IPS-18a (cell line): ENCODE data around the gene PTPRN2.
"Not testable (repeated sequence)": the region's sequence is repeated elsewhere in the genome, so short reads cannot be mapped to it uniquely, and the experiment has no call there.

Source experiments
- H3K27ac ChIP-seq: one replicate; pipeline ENCODE4 v1.5.1; 2013; ENCODE audit warnings: low read length
- H3K27me3 ChIP-seq: one replicate; pipeline ENCODE4 v1.6.1; 2013; ENCODE audit warnings: mild to moderate bottlenecking, low read length; ENCODE audit not compliant: control insufficient read depth, insufficient read depth
- H3K36me3 ChIP-seq: one replicate; pipeline ENCODE4 v1.6.1; 2013; ENCODE audit warnings: low read depth, low read length; ENCODE audit not compliant: control insufficient read depth
- H3K4me1 ChIP-seq: one replicate; pipeline ENCODE4 v1.6.1; 2013; ENCODE audit warnings: low read depth, low read length; ENCODE audit not compliant: control insufficient read depth
- H3K4me3 ChIP-seq: one replicate; pipeline ENCODE4 v1.5.1; 2013; ENCODE audit warnings: low read length
- H3K9ac ChIP-seq: one replicate; pipeline ENCODE4 v1.6.1; 2013; ENCODE audit warnings: mild to moderate bottlenecking, low read length, moderate library complexity
- H3K9me3 ChIP-seq: one replicate; pipeline ENCODE4 v1.6.1; 2013; ENCODE audit warnings: low read depth, low read length; ENCODE audit not compliant: control insufficient read depth

The PTPRN2 gene

GRCh38 chr7:157565981-157566630, 1021.5 kb downstream of the PTPRN2 start:
- Histone ChIP-seq H3K36me3 (no peaks in the 10 kb centered on the region), H3K4me1 (peaks cover 14% of the 10 kb centered on the region), H3K4me3 (no peak overlapping the region), H3K9ac (no peak overlapping the region), H3K27me3 (peaks cover 29% of the 10 kb centered on the region), H3K27ac (no peak overlapping the region), H3K9me3 (no peaks in the 10 kb centered on the region)

DNA sequence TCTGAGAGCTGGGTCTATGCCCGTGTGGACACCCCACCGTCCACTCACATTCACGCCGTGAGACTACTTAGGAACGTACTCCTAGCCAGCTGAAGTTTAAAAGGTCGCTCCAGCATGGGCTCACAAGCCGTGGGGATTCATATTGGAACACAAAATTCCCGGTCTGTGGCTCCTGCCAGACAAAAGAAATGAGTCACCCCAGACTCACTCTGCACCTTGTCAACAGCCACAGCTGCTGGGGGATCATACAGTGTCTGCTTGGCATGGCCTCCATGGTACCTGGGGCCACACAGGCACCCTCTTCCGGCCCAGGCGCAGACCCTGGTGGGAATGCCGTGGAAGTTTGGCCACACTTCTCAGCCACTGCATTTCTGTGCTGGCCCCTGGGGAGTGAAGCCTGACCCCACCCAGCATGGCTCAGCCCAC, 1022.4 kb downstream of the PTPRN2 start:
- H3K4me1 ChIP-seq: peaks cover 14% of the 10 kb centered on the region
- no peak overlapping the region for H3K9ac ChIP-seq
- no peak overlapping the region for H3K27ac ChIP-seq
- H3K9me3 ChIP-seq: no peaks in the 10 kb centered on the region
- peaks cover 28% of the 10 kb centered on the region for H3K27me3 ChIP-seq
- no peak overlapping the region for H3K4me3 ChIP-seq
- H3K36me3 ChIP-seq: no peaks in the 10 kb centered on the region

DNA sequence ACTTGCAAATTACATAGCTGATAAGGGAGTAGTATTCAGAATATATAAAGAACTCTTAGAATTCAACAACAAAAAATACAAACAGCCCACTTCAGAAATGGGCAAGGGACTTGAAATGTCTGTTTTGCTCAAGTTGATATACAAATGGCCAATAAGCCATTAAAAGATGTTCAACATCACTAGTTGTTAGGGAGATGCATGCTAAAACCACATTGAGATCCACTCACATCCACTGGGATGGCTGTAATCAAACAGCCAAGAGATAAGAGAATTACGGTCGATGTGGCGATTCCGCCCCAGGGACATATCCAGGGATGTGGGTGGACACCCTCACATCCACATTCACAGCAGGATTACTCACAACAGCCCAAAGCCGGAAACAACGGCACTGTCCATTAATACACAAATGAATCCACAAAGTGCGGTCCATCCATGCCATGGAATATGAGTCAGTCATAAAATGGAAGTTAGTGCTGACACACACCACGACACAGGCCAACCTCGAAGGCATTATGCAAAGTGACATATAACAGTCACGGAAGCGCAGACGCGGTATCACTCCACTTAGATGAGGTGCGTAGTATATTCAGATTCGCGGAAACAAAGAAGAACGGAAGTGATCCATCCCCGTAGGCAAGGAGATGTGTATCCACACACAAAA, 1023.0 kb downstream of the PTPRN2 start:
- Histone ChIP-seq H3K27ac (no peak overlapping the region), H3K4me3 (no peak overlapping the region), H3K9me3 (no peaks in the 10 kb centered on the region), H3K27me3 (peaks cover 23% of the 10 kb centered on the region), H3K4me1 (peaks cover 13% of the 10 kb centered on the region), H3K9ac (no peak overlapping the region), H3K36me3 (no peaks in the 10 kb centered on the region)

DNA sequence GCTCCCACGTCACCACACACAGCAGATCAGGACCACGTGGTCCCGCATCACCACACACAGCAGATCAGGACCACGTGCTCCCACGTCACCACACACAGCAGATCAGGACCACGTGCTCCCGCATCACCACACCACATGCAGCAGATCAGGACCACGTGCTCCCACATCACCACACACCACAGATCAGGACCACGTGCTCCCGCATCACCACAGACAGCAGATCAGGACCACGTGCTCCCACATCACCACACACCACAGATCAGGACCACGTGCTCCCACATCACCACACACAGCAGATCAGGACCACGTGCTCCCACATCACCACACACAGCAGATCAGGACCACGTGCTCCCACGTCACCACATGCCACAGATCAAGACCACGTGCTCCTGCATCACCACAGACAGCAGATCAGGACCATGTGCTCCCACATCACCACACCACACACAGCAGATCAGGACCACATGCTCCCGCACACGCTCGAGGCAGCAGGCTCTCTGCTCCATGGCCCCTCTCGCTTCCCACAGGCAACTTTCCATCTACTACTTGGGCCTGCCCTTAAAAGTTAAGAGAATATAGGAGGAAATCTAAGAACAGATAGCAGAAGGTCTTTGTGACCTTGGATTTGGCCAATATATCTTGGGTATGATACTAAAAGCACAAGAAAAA, 1024.0 kb downstream of the PTPRN2 start:
- H3K4me3 ChIP-seq, H3K4me1 ChIP-seq, H3K36me3 ChIP-seq, H3K9ac ChIP-seq, H3K9me3 ChIP-seq, H3K27ac ChIP-seq: not testable (repeated sequence)
- H3K27me3 ChIP-seq: peaks cover 12% of the 10 kb centered on the region

DNA sequence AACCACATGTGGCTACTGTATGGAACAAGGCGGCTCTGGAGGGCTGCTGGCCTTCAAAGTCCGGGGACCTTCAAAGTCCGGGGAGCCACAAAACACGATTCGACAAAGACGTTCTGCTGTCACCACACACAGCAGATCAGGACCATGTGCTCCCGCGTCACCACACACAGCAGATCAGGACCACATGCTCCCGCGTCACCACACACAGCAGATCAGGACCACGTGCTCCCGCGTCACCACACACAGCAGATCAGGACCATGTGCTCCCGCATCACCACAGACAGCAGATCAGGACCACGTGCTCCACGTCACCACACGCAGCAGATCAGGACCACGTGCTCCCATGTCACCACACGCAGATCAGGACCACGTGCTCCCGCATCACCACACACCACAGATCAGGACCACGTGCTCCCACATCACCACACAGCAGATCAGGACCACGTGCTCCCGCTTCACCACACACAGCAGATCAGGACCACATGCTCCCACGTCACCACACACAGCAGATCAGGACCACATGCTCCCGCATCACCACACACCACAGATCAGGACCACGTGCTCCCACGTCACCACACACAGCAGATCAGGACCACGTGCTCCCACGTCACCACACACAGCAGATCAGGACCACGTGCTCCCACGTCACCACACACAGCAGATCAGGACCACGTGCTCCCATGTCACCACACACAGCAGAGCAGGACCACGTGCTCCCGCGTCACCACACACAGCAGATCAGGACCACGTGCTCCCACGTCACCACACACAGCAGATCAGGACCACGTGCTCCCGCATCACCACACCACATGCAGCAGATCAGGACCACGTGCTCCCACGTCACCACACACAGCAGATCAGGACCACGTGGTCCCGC, 1024.9 kb downstream of the PTPRN2 start:
- H3K9me3 ChIP-seq, H3K9ac ChIP-seq, H3K4me3 ChIP-seq, H3K4me1 ChIP-seq, H3K27ac ChIP-seq, H3K36me3 ChIP-seq, H3K27me3 ChIP-seq: not testable (repeated sequence)

GRCh38 chr7:157561816-157562410, 1025.7 kb downstream of the PTPRN2 start:
- Histone ChIP-seq H3K9me3 (no peaks in the 10 kb centered on the region), H3K36me3 (no peaks in the 10 kb centered on the region), H3K4me3 (no peak overlapping the region), H3K9ac (no peak overlapping the region), H3K27me3 (no peaks in the 10 kb centered on the region), H3K4me1 (no peaks in the 10 kb centered on the region), H3K27ac (no peak overlapping the region)

DNA sequence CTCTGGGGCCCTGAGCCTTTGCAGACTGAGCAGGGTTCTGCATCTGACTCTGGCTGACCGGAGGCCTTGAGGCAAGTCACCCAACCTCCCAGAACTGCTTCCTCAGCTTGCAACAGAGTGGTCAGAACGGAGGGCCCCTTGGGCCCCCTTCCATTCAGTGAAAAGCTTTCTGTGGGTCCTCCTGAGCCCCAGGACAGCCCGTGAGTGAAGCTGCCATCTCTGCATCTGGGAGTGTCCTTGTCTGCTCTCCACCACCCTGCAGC, 1026.2 kb downstream of the PTPRN2 start:
- Histone ChIP-seq H3K4me1 (no peaks in the 10 kb centered on the region), H3K9me3 (no peaks in the 10 kb centered on the region), H3K27me3 (no peaks in the 10 kb centered on the region), H3K4me3 (no peak overlapping the region), H3K9ac (no peak overlapping the region), H3K36me3 (no peaks in the 10 kb centered on the region), H3K27ac (no peak overlapping the region)

GRCh38 chr7:157560710-157561522, 1026.7 kb downstream of the PTPRN2 start:
- Histone ChIP-seq H3K4me1 (no peaks in the 10 kb centered on the region), H3K9me3 (no peaks in the 10 kb centered on the region), H3K4me3 (no peak overlapping the region), H3K27me3 (no peaks in the 10 kb centered on the region), H3K36me3 (no peaks in the 10 kb centered on the region), H3K27ac (no peak overlapping the region), H3K9ac (no peak overlapping the region)

GRCh38 chr7:157560258-157560654, 1027.4 kb downstream of the PTPRN2 start:
- H3K36me3 ChIP-seq: no peaks in the 10 kb centered on the region
- no peaks in the 10 kb centered on the region for H3K9me3 ChIP-seq
- no peak overlapping the region for H3K9ac ChIP-seq
- H3K27ac ChIP-seq: no peak overlapping the region
- no peaks in the 10 kb centered on the region for H3K27me3 ChIP-seq
- no peaks in the 10 kb centered on the region for H3K4me1 ChIP-seq
- no peak overlapping the region for H3K4me3 ChIP-seq

DNA sequence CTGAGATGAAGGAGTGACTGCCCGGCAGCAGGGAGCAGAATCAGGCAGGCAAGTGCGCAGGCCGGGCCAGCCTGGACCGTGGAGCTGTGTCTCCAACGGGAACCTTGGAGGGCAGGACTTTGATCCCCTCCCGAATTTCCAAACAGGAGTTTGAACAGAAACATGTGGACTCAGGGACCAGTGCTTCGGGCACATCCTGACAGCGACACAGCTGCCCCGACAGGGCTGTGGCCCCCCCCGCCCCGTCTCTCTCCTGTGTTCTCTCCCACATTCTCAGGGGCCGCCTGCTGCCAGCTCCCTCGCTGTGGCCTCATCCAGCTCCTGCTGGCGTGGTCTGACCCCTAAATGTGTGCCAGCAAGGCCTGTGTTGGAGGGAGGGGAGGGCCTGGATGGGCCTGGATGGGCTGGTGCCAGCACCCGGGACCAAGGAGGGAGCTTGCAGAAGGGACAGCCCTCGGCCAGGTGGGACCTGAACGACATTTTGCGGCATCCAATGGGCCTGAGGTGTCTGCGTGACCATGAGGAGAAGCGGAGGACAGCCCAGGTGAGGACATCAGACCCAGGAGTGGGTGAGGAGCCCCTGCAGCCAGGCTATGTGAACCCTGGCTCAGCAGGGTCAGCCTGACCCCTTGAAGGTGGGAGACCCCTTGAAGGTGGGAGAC, 1027.9 kb downstream of the PTPRN2 start:
- Histone ChIP-seq H3K9ac (no peak overlapping the region), H3K27me3 (no peaks in the 10 kb centered on the region), H3K27ac (no peak overlapping the region), H3K4me1 (no peaks in the 10 kb centered on the region), H3K9me3 (no peaks in the 10 kb centered on the region), H3K4me3 (no peak overlapping the region), H3K36me3 (no peaks in the 10 kb centered on the region)
